Nephron (organoid): ENCODE results near the gene FARP1.

Experiments
- H3K27ac Mint-ChIP-seq, 3 experiments: 2 replicates each; pipeline ENCODE4 v1.8.0; 2020; ENCODE audit warnings: mixed read lengths in 3 of 3, mild to moderate bottlenecking in 2 of 3, moderate library complexity in 1 of 3
- H3K27me3 Mint-ChIP-seq: 2 replicates; pipeline ENCODE4 v1.8.0; 2021; ENCODE audit warnings: low read depth, mild to moderate bottlenecking, moderate library complexity, mixed read lengths
- H3K36me3 Mint-ChIP-seq: 2 replicates; pipeline ENCODE4 v1.8.0; 2020; ENCODE audit warnings: low read depth, mixed read lengths
- H3K4me1 Mint-ChIP-seq: 2 replicates; pipeline ENCODE4 v1.8.0; 2020; ENCODE audit warnings: mixed read lengths
- H3K4me3 Mint-ChIP-seq, 3 experiments: 2 replicates each; pipeline ENCODE4 v1.8.0; 2020; ENCODE audit warnings: mild to moderate bottlenecking in 3 of 3, mixed read lengths in 3 of 3, moderate library complexity in 2 of 3
- H3K9me3 Mint-ChIP-seq: 2 replicates; pipeline ENCODE4 v1.8.0; 2020; ENCODE audit warnings: mixed read lengths
- CTCF ChIP-seq, 3 experiments: fragments of 200-600 bp; sonication (generic); IDR thresholded peaks; one replicate each; pipeline ENCODE4 v1.5.0; 2021; ENCODE audit warnings: antibody characterized with exemption in 3 of 3; ENCODE audit not compliant: unreplicated experiment in 3 of 3

Gene FARP1

GRCh38 chr13:98433654-98434053 lies 290.8 kb downstream of the FARP1 start:
- no peak for TF ChIP-seq CTCF (IDR thresholded peaks at IDR 0.05; ENCODE audit: unreplicated experiment in 3 of 3)
- Mint-ChIP-seq H3K27me3 (no peaks in the 10 kb centered on the region), H3K4me1 (no peaks in the 10 kb centered on the region), H3K27ac (no peak overlapping the region), H3K9me3 (no peaks in the 10 kb centered on the region), H3K36me3 (peaks cover 60% of the 10 kb centered on the region), H3K4me3 (no peak overlapping the region)

GRCh38 chr13:98434060-98434459 lies 291.2 kb downstream of the FARP1 start:
- no peaks in the 10 kb centered on the region for H3K27me3 Mint-ChIP-seq
- no peaks in the 10 kb centered on the region for H3K4me1 Mint-ChIP-seq
- H3K9me3 Mint-ChIP-seq, result no peaks in the 10 kb centered on the region
- peaks cover 60% of the 10 kb centered on the region for H3K36me3 Mint-ChIP-seq
- no peak overlapping the region for H3K27ac Mint-ChIP-seq
- H3K4me3 Mint-ChIP-seq, result no peak overlapping the region
- TF ChIP-seq CTCF (IDR thresholded peaks at IDR 0.05; ENCODE audit: unreplicated experiment in 3 of 3), result no peak

GRCh38 chr13:98435376-98435775 lies 292.5 kb downstream of the FARP1 start:
- H3K4me1 Mint-ChIP-seq, result no peaks in the 10 kb centered on the region

GRCh38 chr13:98436233-98436910 lies 293.5 kb downstream of the FARP1 start:
- Mint-ChIP-seq H3K27me3 (no peaks in the 10 kb centered on the region), H3K4me1 (no peaks in the 10 kb centered on the region), H3K36me3 (peaks cover 65% of the 10 kb centered on the region), H3K9me3 (no peaks in the 10 kb centered on the region), H3K27ac (no peak overlapping the region), H3K4me3 (no peak overlapping the region)
- TF ChIP-seq CTCF (IDR thresholded peaks at IDR 0.05; ENCODE audit: unreplicated experiment in 3 of 3), result no peak

More at GRCh38 chr13:98435376-98435775, 292.5 kb downstream of the FARP1 start:
- Mint-ChIP-seq H3K4me3 (no peak overlapping the region), H3K36me3 (peaks cover 63% of the 10 kb centered on the region), H3K27ac (no peak overlapping the region), H3K27me3 (no peaks in the 10 kb centered on the region), H3K9me3 (no peaks in the 10 kb centered on the region)
- TF ChIP-seq CTCF (IDR thresholded peaks at IDR 0.05; ENCODE audit: unreplicated experiment in 3 of 3), result no peak

- H3K9me3 Mint-ChIP-seq, result no peaks in the 10 kb centered on the region
- H3K4me3 Mint-ChIP-seq, result no peak overlapping the region
- H3K27ac Mint-ChIP-seq, result no peak overlapping the region
- no peak for TF ChIP-seq CTCF (IDR thresholded peaks at IDR 0.05; ENCODE audit: unreplicated experiment in 3 of 3)
- no peaks in the 10 kb centered on the region for H3K27me3 Mint-ChIP-seq
- H3K36me3 Mint-ChIP-seq, result peaks cover 63% of the 10 kb centered on the region
- H3K4me1 Mint-ChIP-seq, result no peaks in the 10 kb centered on the region
These were observed 295.6 kb downstream of the FARP1 start for GRCh38 chr13:98438246-98439125.
